HepG2 (cell line): ENCODE results near the gene ADCY7. TPM values are rescaled to one million over a fixed set of nuclear protein-coding genes. Genes with fewer than 3 reads are reported as not detected.

Source experiments
- CEBPZ ChIP-seq: IDR thresholded peaks from 2 replicates; pipeline ENCODE4 v1.6.1; 2012; ENCODE audit warnings: low read length, improper control_type of control experiment
- CENPBD1 ChIP-seq: sonication (generic); formaldehyde crosslinking; IDR thresholded peaks from 2 replicates; pipeline ENCODE4 v1.8.0; 2022; ENCODE audit warnings: missing genetic modification reagents, low read depth, mild to moderate bottlenecking, borderline replicate concordance
- HDAC1 ChIP-seq: sonication (generic); formaldehyde crosslinking; IDR thresholded peaks from 2 replicates; pipeline ENCODE4 v1.5.1; 2020; ENCODE audit warnings: mild to moderate bottlenecking, missing genetic modification reagents
- MEIS2 ChIP-seq: sonication (generic); formaldehyde crosslinking; IDR thresholded peaks from 2 replicates; pipeline ENCODE4 v1.9.0; 2021; ENCODE audit warnings: mild to moderate bottlenecking, missing genetic modification reagents
- SETDB1 ChIP-seq: sonication (generic); formaldehyde crosslinking; IDR thresholded peaks from 2 replicates; pipeline ENCODE4 v1.5.1; 2020; ENCODE audit warnings: missing genetic modification reagents, mild to moderate bottlenecking, borderline replicate concordance
- SRSF9 ChIP-seq: fragments of 200-400 bp; formaldehyde crosslinking; IDR thresholded peaks from 2 replicates; pipeline ENCODE4 v1.6.1; 2018; ENCODE audit warnings: borderline replicate concordance, mild to moderate bottlenecking, low read depth, low read length; ENCODE audit not compliant: insufficient read depth, poor library complexity, severe bottlenecking
- TAF1 ChIP-seq: sonication (generic); formaldehyde crosslinking; IDR thresholded peaks from 2 replicates; pipeline ENCODE4 v1.4.0; 2020; ENCODE audit warnings: missing genetic modification reagents
- TEAD2 ChIP-seq: sonication (generic); formaldehyde crosslinking; IDR thresholded peaks from 2 replicates; pipeline ENCODE4 v1.9.0; 2021; ENCODE audit warnings: missing genetic modification reagents
- ZFP36L1 ChIP-seq: sonication (generic); formaldehyde crosslinking; IDR thresholded peaks from 2 replicates; pipeline ENCODE4 v1.8.0; 2022; ENCODE audit warnings: mild to moderate bottlenecking, missing genetic modification reagents, moderate library complexity
- ZNF235 ChIP-seq: sonication (generic); formaldehyde crosslinking; IDR thresholded peaks from 2 replicates; pipeline ENCODE4 v1.8.1; 2023; ENCODE audit warnings: mild to moderate bottlenecking, missing genetic modification reagents, borderline replicate concordance
- ZNF276 ChIP-seq: sonication (generic); formaldehyde crosslinking; IDR thresholded peaks from 2 replicates; pipeline ENCODE4 v1.4.0; 2020; ENCODE audit warnings: mild to moderate bottlenecking, low read depth, missing genetic modification reagents
- ZNF784 ChIP-seq: sonication (generic); formaldehyde crosslinking; IDR thresholded peaks from 2 replicates; pipeline ENCODE4 v1.5.1; 2020; ENCODE audit warnings: missing genetic modification reagents, mild to moderate bottlenecking, borderline replicate concordance
- polyA plus RNA-seq, 8 experiments: library from polyadenylated mRNA; depleted of rRNA in 3 of 8; stranded (reverse) in 7 of 8; unstranded in 1 of 8; fragments of >200 nt; fragmentation: Illumina TruSeq in 4 of 8; extraction: Trizol in 4 of 8; gene quantifications; 2 replicates each; pipeline versions ENCODE4 v1.2.1 to v1.2.3, GENCODE V29; 2011 to 2016; ENCODE audit warnings: low read depth in 4 of 8, missing spikeins in 1 of 8, mixed read lengths in 1 of 8; ENCODE audit not compliant: insufficient read depth in 1 of 8
- total RNA-seq, 5 experiments: library from RNA; depleted of rRNA; stranded (reverse); fragments of >200 nt; fragmentation: Illumina TruSeq; extraction: Trizol; gene quantifications; 2 replicates each; pipeline ENCODE4 v1.2.3, GENCODE V29; 2016; ENCODE audit warnings: low read depth in 1 of 5
- TF ChIP-seq, protein P1 (sequence below): sonication (generic); formaldehyde crosslinking; IDR thresholded peaks from 2 replicates; pipeline ENCODE4 v1.4.0; 2020; ENCODE audit warnings: missing genetic modification reagents, borderline replicate concordance
- TF ChIP-seq, protein P2 (sequence below): sonication (generic); formaldehyde crosslinking; conservative IDR thresholded peaks from 2 replicates; pipeline ENCODE4 v1.8.0; 2022; ENCODE audit warnings: low read depth, missing genetic modification reagents

Gene ADCY7
- total and polyA plus RNA-seq, 2 of the 13 experiments (the other 11 are each of a cell fraction or from before 2014, with no cell fraction given), result 2.2 to 4.3 TPM

- TF ChIP-seq MEIS2 (CRISPR knock-in tag) (no peak; the same call in 1 of the 2 replicates), CENPBD1 (CRISPR knock-in tag) (no peak), ZNF784 (CRISPR knock-in tag) (no peak; the same call in 1 of the 2 replicates), SRSF9 (no peak), SETDB1 (no peak), ZNF276 (CRISPR knock-in tag) (no peak), TAF1 (CRISPR knock-in tag) (no peak; the same call in 1 of the 2 replicates), CEBPZ (no peak), ZNF235 (CRISPR knock-in tag) (peak; percentile 86; the same call in 1 of the 2 replicates), TEAD2 (CRISPR knock-in tag) (no peak), HDAC1 (CRISPR knock-in tag) (peak; percentile 92), ZFP36L1 (CRISPR knock-in tag) (no peak)
- TF ChIP-seq, protein P1, sequence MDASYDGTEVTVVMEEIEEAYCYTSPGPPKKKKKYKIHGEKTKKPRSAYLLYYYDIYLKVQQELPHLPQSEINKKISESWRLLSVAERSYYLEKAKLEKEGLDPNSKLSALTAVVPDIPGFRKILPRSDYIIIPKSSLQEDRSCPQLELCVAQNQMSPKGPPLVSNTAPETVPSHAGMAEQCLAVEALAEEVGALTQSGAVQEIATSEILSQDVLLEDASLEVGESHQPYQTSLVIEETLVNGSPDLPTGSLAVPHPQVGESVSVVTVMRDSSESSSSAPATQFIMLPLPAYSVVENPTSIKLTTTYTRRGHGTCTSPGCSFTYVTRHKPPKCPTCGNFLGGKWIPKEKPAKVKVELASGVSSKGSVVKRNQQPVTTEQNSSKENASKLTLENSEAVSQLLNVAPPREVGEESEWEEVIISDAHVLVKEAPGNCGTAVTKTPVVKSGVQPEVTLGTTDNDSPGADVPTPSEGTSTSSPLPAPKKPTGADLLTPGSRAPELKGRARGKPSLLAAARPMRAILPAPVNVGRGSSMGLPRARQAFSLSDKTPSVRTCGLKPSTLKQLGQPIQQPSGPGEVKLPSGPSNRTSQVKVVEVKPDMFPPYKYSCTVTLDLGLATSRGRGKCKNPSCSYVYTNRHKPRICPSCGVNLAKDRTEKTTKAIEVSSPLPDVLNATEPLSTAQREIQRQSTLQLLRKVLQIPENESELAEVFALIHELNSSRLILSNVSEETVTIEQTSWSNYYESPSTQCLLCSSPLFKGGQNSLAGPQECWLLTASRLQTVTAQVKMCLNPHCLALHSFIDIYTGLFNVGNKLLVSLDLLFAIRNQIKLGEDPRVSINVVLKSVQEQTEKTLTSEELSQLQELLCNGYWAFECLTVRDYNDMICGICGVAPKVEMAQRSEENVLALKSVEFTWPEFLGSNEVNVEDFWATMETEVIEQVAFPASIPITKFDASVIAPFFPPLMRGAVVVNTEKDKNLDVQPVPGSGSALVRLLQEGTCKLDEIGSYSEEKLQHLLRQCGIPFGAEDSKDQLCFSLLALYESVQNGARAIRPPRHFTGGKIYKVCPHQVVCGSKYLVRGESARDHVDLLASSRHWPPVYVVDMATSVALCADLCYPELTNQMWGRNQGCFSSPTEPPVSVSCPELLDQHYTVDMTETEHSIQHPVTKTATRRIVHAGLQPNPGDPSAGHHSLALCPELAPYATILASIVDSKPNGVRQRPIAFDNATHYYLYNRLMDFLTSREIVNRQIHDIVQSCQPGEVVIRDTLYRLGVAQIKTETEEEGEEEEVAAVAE (CRISPR knock-in tag), result peak; percentile 57; the same call in 1 of the 2 replicates
- TF ChIP-seq, protein P2, sequence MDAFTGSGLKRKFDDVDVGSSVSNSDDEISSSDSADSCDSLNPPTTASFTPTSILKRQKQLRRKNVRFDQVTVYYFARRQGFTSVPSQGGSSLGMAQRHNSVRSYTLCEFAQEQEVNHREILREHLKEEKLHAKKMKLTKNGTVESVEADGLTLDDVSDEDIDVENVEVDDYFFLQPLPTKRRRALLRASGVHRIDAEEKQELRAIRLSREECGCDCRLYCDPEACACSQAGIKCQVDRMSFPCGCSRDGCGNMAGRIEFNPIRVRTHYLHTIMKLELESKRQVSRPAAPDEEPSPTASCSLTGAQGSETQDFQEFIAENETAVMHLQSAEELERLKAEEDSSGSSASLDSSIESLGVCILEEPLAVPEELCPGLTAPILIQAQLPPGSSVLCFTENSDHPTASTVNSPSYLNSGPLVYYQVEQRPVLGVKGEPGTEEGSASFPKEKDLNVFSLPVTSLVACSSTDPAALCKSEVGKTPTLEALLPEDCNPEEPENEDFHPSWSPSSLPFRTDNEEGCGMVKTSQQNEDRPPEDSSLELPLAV (CRISPR knock-in tag), result no peak
These were observed 25.6 kb downstream of the ADCY7 start (continued) for GRCh38 chr16:50291719-50292565.
